OCI-LY7 (cell line): Measurements from ENCODE around the gene GALNT8. TPM values are rescaled to one million over a fixed set of nuclear protein-coding genes. Genes with fewer than 3 reads are reported as not detected.

Experiments
- BruUV-seq: library from RNA; stranded (reverse); fragments of 400-500 nt; replicated peaks from 2 replicates; lab custom pipeline; 2021; lab: Mats Ljungman, UMichigan
- CTCF ChIA-PET: fragments of 300-600 bp; sonication (Branson Sonifier 250); formaldehyde crosslinking; loops from one replicate; lab custom pipeline; 2022; ENCODE audit warnings: antibody characterized with exemption; ENCODE audit not compliant: unreplicated experiment; lab: Charles Lee
- POLR2A ChIA-PET: fragments of 300-600 bp; sonication (Branson Sonifier 250); formaldehyde crosslinking; loops from one replicate; lab custom pipeline; 2022; ENCODE audit warnings: antibody characterized with exemption; lab: Charles Lee
- DNase-seq: peaks from one replicate; pipeline ENCODE4 v3.0.0-alpha.2; 2015; ENCODE audit warnings: low spot score
- H2AFZ ChIP-seq: fragments of 200-600 bp; sonication (generic), shearing (Covaris generic); 2 replicates; pipeline ENCODE4 v1.6.1; 2014; ENCODE audit warnings: mild to moderate bottlenecking, antibody characterized with exemption, low read length, moderate library complexity
- H3K27ac ChIP-seq: fragments of 200-600 bp; sonication (generic); 2 replicates; pipeline ENCODE4 v1.5.1; 2014; ENCODE audit warnings: mixed run types, low read depth, mild to moderate bottlenecking, moderate library complexity, low read length, inconsistent platforms; ENCODE audit not compliant: poor library complexity, severe bottlenecking
- H3K36me3 ChIP-seq: fragments of 200-600 bp; sonication (generic); 2 replicates; pipeline ENCODE4 v1.6.1; 2014; ENCODE audit warnings: mild to moderate bottlenecking, antibody characterized with exemption, low read length, moderate library complexity, mixed read lengths; ENCODE audit not compliant: insufficient read depth
- H3K4me1 ChIP-seq: fragments of 200-600 bp; sonication (generic); 2 replicates; pipeline ENCODE4 v1.5.1; 2014; ENCODE audit warnings: mild to moderate bottlenecking, low read length; ENCODE audit not compliant: insufficient read depth, poor library complexity, severe bottlenecking
- H3K4me2 ChIP-seq: fragments of 200-600 bp; sonication (generic); 2 replicates; pipeline ENCODE4 v1.6.1; 2014; ENCODE audit warnings: mild to moderate bottlenecking, low read length
- H3K4me3 ChIP-seq: fragments of 200-600 bp; sonication (generic); 2 replicates; pipeline ENCODE4 v1.5.1; 2014; ENCODE audit warnings: mild to moderate bottlenecking, low read depth, low read length; ENCODE audit not compliant: poor library complexity, severe bottlenecking
- H3K79me2 ChIP-seq: fragments of 200-600 bp; sonication (generic); 2 replicates; pipeline ENCODE4 v1.6.1; 2016; ENCODE audit warnings: low read depth, mild to moderate bottlenecking, low read length, moderate library complexity, mixed read lengths; ENCODE audit not compliant: insufficient read depth
- H3K9me2 ChIP-seq: fragments of 200-600 bp; sonication (generic); 2 replicates; pipeline ENCODE4 v1.6.1; 2016; ENCODE audit warnings: mild to moderate bottlenecking, low read length, mixed read lengths; ENCODE audit not compliant: insufficient read depth
- H3K9me3 ChIP-seq: fragments of 200-600 bp; sonication (generic); 2 replicates; pipeline ENCODE4 v1.6.1; 2014; ENCODE audit warnings: mild to moderate bottlenecking, mixed run types, low read length, mixed read lengths
- H4K20me1 ChIP-seq: fragments of 200-600 bp; sonication (generic); 2 replicates; pipeline ENCODE4 v1.6.1; 2014; ENCODE audit warnings: mild to moderate bottlenecking, antibody characterized with exemption, low read length, moderate library complexity, mixed read lengths; ENCODE audit not compliant: insufficient read depth
- CTCF ChIP-seq: fragments of 200-600 bp; sonication (generic); conservative IDR thresholded peaks from 2 replicates; pipeline ENCODE4 v1.5.1; 2014; ENCODE audit warnings: mild to moderate bottlenecking, antibody characterized with exemption, low read length, moderate library complexity, mixed read lengths
- EZH2phosphoT487 ChIP-seq: fragments of 200-600 bp; sonication (generic); IDR thresholded peaks from 2 replicates; pipeline ENCODE4 v1.6.1; 2018; ENCODE audit warnings: low read depth, borderline replicate concordance, mild to moderate bottlenecking, mixed run types, antibody characterized with exemption, low read length, moderate library complexity, mixed read lengths
- intact Hi-C: fragments of 100-400 bp; cut with micrococcal nuclease; formaldehyde crosslinking; loops from one replicate; pipeline ENCODE4 v1.10.0; 2022; ENCODE audit not compliant: unreplicated experiment
- total RNA-seq, 2 experiments: library from RNA; depleted of rRNA in 1 of 2; stranded (reverse); fragments of >200 nt in 1 of 2; shearing (Covaris generic) in 1 of 2; gene quantifications; 2 replicates each; pipeline ENCODE4 v1.2.3, GENCODE V29; 2014 to 2022

The GALNT8 gene
- total RNA-seq, 2 experiments from 2014 or later, result 0.60 TPM; not detected in 1

- intact Hi-C loops, result no loop called here
Measured at GRCh38 chr12:4784404-4785054, 64.3 kb downstream of the GALNT8 start.

GRCh38 chr12:4786795-4787194 is 66.6 kb downstream of the GALNT8 start:
- Histone ChIP-seq H3K4me2 (no peak overlapping the region), H3K4me1 (no peaks in the 10 kb centered on the region), H3K4me3 (no peak overlapping the region), H3K79me2 (no peaks in the 10 kb centered on the region), H3K36me3 (no peaks in the 10 kb centered on the region), H3K9me2 (no peaks in the 10 kb centered on the region), H4K20me1 (no peaks in the 10 kb centered on the region), H3K9me3 (peaks cover 6% of the 10 kb centered on the region; the same call in 1 of the 2 replicates), H2AFZ (no peak overlapping the region), H3K27ac (no peak overlapping the region)
- TF ChIP-seq CTCF, result no peak
- TF ChIP-seq EZH2phosphoT487, result no peak
- no TSS peak for BruUV-seq
- ChIA-PET POLR2A (no interaction called here), CTCF (no interaction called here)
- intact Hi-C loops, result no loop called here
- DNase-seq, result no peak

More at GRCh38 chr12:4784404-4785054, 64.3 kb downstream of the GALNT8 start:
- no peaks in the 10 kb centered on the region for H4K20me1 ChIP-seq
- H3K4me1 ChIP-seq, result no peaks in the 10 kb centered on the region
- H3K27ac ChIP-seq, result no peak overlapping the region
- CTCF ChIA-PET, result no interaction called here
- no peaks in the 10 kb centered on the region for H3K9me2 ChIP-seq
- POLR2A ChIA-PET, result interaction anchor here (0.5 kb wide), 1 partner anchor 100 kb away, joined by 6 read pairs; no protein-coding TSS in a partner anchor
- H3K36me3 ChIP-seq, result no peaks in the 10 kb centered on the region
- no peaks in the 10 kb centered on the region for H3K79me2 ChIP-seq
- H3K4me2 ChIP-seq, result no peak overlapping the region
- BruUV-seq, result no TSS peak
- H3K4me3 ChIP-seq, result no peak overlapping the region
- H3K9me3 ChIP-seq, result no peaks in the 10 kb centered on the region
- no peak overlapping the region for H2AFZ ChIP-seq
- DNase-seq, result no peak
- no peak for TF ChIP-seq CTCF
- TF ChIP-seq EZH2phosphoT487, result no peak

- no peak overlapping the region for H2AFZ ChIP-seq
- no peak overlapping the region for H3K4me3 ChIP-seq
- no peaks in the 10 kb centered on the region for H3K36me3 ChIP-seq
- POLR2A ChIA-PET, result interaction anchor here (1.0 kb wide), 1 partner anchor 27 kb away, joined by 3 read pairs; no protein-coding TSS in a partner anchor
- no peak for TF ChIP-seq CTCF
- no peak for TF ChIP-seq EZH2phosphoT487
- no peak for DNase-seq
- no peaks in the 10 kb centered on the region for H3K79me2 ChIP-seq
- peaks cover 6% of the 10 kb centered on the region; the same call in 1 of the 2 replicates for H3K9me3 ChIP-seq
- CTCF ChIA-PET, result no interaction called here
- no peaks in the 10 kb centered on the region for H4K20me1 ChIP-seq
- H3K27ac ChIP-seq, result no peak overlapping the region
- H3K4me1 ChIP-seq, result no peaks in the 10 kb centered on the region
- H3K9me2 ChIP-seq, result no peaks in the 10 kb centered on the region
- intact Hi-C loops, result no loop called here
- no TSS peak for BruUV-seq
- H3K4me2 ChIP-seq, result no peak overlapping the region
Measured at GRCh38 chr12:4787965-4788364, 67.8 kb downstream of the GALNT8 start.
